AG08395 (cell line): ENCODE results near the gene DENR.
A peak's percentile ranks its signal among the peaks of the same experiment; 100 is the strongest.
"Not testable (repeated sequence)": the region's sequence is repeated elsewhere in the genome, so short reads cannot be mapped to it uniquely, and the experiment has no call there.

Source experiments
- DNase-seq: peaks from one replicate; pipeline ENCODE4 v3.0.0; 2012; ENCODE audit warnings: mixed read lengths, low spot score

DENR gene

GRCh38 chr12:122740351-122740750, 12.3 kb upstream of the DENR start:
- DNase-seq = no peak

DNA sequence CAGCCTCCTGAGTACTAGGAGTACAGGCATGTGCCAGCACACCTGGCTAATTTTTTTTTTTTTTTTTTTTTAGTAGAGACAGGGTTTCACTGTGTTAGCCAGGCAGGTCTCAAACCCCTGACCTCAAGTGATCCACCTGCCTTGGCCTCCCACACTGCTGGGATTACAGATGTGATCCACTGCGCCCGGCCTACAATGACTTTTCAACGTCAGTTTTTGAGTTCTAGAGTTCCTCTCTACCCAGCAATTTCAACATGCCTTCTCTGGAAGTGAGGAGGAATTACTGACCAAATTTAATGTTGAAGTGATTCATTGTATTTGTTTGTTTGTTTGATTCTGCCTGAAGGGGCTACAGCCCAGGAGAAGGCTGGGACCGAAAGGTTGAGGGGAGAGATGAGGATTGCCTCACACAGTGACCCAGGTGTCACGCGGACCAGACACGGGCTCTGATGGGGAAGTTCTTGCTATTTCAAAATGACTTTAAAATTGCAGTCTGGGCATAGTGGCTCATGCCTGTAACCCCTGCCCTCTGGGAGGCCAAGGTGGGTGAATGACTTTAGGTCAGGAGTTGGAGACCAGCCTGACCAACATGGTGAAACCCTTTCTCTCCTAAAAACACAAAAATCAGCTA, 8.6 kb upstream of the DENR start:
- no peak for DNase-seq

- no peak for DNase-seq
Observed at GRCh38 chr12:122747224-122748135, 5.1 kb upstream of the DENR start.

- DNase-seq = no peak
Observed at GRCh38 chr12:122749569-122750332, 2.9 kb upstream of the DENR start.

GRCh38 chr12:122750781-122751515, 1.7 kb upstream of the DENR start:
- DNase-seq = not testable (repeated sequence)

GRCh38 chr12:122753319-122753650, 661 bp downstream of the DENR start:
- DNase-seq = peak; percentile 17

DNA sequence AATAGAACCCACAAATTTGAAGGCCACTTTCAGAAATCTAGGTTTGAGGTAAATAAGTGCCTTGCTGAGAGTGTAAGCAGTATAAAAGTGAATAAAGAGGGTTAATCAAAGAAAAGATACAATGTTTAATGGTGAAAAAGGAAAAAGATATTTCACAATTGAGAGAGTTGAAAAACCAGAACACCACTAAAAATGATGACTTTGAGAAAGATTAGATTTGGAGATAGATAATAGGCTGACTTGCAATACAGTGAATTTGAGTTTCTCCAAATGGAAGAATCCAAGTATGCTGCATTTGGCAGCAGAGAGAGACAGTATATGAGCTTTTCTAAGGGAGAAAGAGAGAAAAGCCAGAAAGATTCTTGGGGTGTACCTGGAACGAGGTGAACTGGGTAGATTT, 2.2 kb downstream of the DENR start:
- no peak for DNase-seq

GRCh38 chr12:122757568-122757967, 4.9 kb downstream of the DENR start:
- no peak for DNase-seq

DNA sequence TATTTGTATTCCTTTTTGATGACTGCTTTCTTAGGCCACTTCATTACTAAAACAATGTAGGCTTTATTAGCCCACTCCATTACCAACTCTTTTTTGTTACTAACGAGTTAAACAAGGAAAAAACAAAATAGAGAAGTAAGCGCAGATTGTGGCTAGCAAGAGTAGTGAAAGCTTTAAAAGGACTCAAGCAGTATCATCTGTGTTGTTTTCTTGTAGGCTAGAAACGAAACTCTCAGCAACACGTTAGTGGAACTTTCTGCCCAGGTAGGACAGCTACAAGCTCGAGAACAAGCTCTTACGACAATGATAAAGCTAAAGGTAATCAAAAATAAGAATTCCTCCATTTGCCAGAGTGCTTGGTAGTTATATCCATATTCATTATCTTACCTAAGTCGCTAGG, 32.9 kb downstream of the DENR start:
- DNase-seq = no peak

DNA sequence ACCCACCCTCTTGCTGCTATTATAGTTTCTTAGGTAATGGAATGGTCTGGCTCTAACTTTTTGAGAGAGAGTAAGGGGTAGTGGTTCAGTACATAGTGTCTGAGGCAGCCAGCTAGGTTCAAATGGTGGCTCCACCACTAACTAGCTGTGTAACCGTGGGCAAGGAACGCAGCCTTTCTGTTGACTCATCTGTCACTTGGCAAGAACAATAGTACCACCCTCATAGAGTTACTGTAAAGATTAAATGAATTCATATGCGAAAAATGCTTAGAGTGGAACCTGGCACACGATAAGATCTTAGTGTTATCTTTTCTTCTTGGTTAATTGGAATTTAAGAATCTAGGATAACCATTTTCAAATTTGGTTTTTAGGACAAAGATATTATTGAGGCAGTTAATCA, 35.8 kb downstream of the DENR start:
- no peak for DNase-seq

DNA sequence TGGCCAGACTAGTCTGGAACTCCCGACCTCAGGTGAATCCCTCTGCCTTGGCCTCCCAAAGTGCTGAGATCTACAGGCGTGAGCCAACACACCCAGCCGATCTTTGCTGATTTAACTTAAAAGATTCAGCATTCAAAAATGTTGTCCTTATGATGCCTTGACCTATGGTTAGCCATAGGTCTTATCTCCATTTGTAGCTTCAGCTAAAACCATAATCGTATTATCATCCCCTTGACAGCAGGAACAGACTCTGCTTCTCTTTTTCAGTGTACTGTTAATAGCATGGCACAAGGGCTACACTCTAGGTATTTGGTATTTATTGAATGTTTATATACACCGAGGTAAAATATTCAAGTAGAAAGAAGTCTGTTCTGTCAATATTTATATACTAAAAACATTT, 37.0 kb downstream of the DENR start:
- DNase-seq = no peak

GRCh38 chr12:122790393-122791075, 37.9 kb downstream of the DENR start:
- peak; percentile 66 for DNase-seq

DNA sequence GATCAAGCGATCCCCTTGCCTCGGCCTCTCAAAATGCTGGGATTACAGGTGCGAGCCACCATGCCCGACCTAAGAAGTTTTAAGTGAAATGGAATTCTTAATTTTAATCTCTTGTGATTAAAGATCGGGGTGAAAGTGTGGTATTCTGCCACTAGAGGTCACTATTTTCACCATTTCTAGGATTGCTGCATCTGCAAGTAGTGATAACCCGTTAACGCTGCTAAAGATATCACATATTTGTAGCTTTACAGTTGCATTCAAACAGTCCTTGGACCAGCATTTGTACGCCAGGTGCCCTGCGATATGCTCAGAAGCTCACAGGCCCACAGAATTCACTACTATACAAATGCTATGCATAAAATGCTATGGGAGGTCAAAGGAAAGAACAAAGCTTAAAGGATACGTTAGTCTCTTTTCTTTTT, 41.1 kb downstream of the DENR start:
- peak; percentile 75 for DNase-seq

- DNase-seq = no peak
Observed at GRCh38 chr12:122795807-122796206, 43.2 kb downstream of the DENR start.

- DNase-seq = no peak
Observed at GRCh38 chr12:122799641-122800243, 47.1 kb downstream of the DENR start.

- DNase-seq = no peak
Observed at GRCh38 chr12:122803937-122804336, 51.3 kb downstream of the DENR start.

DNA sequence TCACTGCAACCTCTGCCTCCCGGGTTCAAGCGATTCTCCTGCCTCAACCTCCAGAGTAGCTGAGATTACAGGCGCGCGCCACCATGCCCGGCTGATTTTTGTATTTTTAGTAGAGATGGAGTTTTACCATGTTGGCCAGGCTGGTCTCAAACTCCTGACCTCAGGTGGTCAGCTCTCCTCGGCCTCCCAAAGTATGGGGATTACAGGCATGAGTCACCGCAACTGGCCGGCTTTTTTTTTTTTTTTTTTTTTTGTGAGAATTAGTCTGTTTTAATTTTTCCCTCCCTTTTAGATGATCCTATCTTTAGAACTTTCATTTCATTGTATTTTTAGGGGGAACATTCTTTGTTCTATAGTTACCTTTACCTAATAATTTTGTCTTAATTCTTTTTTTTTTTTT, 52.3 kb downstream of the DENR start:
- DNase-seq = not testable (repeated sequence)

DNA sequence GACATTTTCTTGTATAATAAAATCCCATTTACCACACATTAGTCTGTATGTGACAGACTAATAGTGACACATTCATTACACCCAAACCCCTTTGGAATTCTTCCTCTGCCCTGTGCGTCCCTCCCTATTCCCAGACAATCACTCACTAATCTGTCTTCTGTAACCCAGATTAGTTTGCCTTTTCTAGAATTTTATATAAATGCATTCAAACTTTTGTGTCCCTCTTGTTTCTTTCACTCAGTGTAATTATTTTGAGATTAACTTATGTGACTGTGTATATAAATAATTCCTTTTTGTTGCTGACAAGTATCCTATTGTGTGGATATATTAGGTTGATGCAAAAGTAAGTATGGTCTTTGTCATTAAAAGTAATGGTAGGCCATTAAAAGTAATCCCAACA, 55.0 kb downstream of the DENR start:
- no peak for DNase-seq

- no peak for DNase-seq
Observed at GRCh38 chr12:122811777-122812176, 59.2 kb downstream of the DENR start.

DNA sequence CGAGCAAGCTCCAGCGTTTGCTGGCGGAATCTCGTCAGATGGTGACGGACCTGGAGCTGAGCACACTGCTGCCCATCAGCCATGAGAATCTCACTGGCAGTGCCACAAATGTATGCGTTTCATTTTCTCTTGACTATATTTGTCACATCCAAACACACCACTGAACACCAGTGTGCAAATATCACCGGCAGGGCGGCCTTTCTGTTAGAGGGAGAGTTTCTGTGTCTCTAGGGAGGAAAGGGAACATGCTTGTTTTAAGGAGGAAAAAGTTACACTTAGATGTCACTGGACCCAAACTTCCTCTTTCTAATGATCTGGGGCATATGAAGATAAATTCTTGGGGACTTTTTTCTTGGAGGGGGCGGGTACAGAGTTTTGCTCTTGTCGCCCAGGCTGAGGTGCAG, 60.7 kb downstream of the DENR start:
- no peak for DNase-seq

- no peak for DNase-seq
Observed at GRCh38 chr12:122819209-122819785, 66.7 kb downstream of the DENR start.
